Measurements from ENCODE around the gene DZIP3. TPM values are rescaled to one million over a fixed set of nuclear protein-coding genes. Genes with fewer than 3 reads are reported as not detected.

DZIP3 gene
- polyA plus RNA-seq, 2 donors: 1.1 to 1.4 TPM

DNA sequence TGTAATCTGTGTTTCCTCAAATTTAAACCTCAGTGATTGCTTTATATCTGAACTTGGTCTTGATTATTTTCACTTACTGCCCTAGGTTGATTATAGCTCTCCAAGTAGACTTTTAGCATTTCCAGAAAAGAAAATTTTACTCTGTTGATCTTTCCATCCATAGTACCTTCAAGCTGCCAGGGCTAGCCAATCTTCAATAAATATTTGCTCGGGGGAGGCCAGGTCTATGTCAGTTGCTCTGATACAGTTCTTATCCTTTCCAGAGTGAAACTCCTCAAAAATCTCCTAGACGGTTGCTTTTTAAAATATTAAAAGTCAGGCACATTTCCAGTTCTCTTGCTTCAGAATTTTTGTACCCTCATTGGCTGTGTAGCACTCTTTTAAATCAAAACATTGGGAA is 128.9 kb downstream of the DZIP3 start:
- 38 to 50% methylated on average over 2 of the region's 2 CpGs for WGBS, 2 donors
- Histone ChIP-seq H3K27me3 (ENCODE audit: control insufficient read depth in 1 of 2, insufficient read depth in 2 of 2, low read length in 2 of 2) (no peaks in the 10 kb centered on the region), H3K36me3 (ENCODE audit: control insufficient read depth in 2 of 2, insufficient read depth in 2 of 2, low read length in 1 of 2) (no peaks in the 10 kb centered on the region)

GRCh38 chr3:108719178-108719806 is 129.8 kb downstream of the DZIP3 start:
- Histone ChIP-seq H3K27ac (ENCODE audit: low read depth in 2 of 2, low read length in 1 of 2) (no peak overlapping the region), H3K4me3 (ENCODE audit: low read depth in 1 of 2, low read length in 2 of 2) (no peak overlapping the region), H3K4me1 (ENCODE audit: control insufficient read depth in 2 of 2, insufficient read depth in 2 of 2, low read length in 1 of 2) (no peaks in the 10 kb centered on the region), H3K27me3 (ENCODE audit: control insufficient read depth in 1 of 2, insufficient read depth in 2 of 2, low read length in 2 of 2) (no peaks in the 10 kb centered on the region), H3K9me3 (ENCODE audit: control insufficient read depth in 2 of 2, insufficient read depth in 1 of 2, low read depth in 1 of 2, low read length in 1 of 2) (no peaks in the 10 kb centered on the region), H3K36me3 (ENCODE audit: control insufficient read depth in 2 of 2, insufficient read depth in 2 of 2, low read length in 1 of 2) (no peaks in the 10 kb centered on the region)
- 40 to 51% methylated on average over 2 of the region's 2 CpGs for WGBS, 2 donors

More for the DNA sequence above, 128.9 kb downstream of the DZIP3 start:
- H3K9me3 ChIP-seq (ENCODE audit: control insufficient read depth in 2 of 2, insufficient read depth in 1 of 2, low read depth in 1 of 2, low read length in 1 of 2): no peaks in the 10 kb centered on the region
- no peak overlapping the region for H3K27ac ChIP-seq (ENCODE audit: low read depth in 2 of 2, low read length in 1 of 2)
- H3K4me1 ChIP-seq (ENCODE audit: control insufficient read depth in 2 of 2, insufficient read depth in 2 of 2, low read length in 1 of 2): no peaks in the 10 kb centered on the region
- H3K4me3 ChIP-seq (ENCODE audit: low read depth in 1 of 2, low read length in 2 of 2): no peak overlapping the region

DNA sequence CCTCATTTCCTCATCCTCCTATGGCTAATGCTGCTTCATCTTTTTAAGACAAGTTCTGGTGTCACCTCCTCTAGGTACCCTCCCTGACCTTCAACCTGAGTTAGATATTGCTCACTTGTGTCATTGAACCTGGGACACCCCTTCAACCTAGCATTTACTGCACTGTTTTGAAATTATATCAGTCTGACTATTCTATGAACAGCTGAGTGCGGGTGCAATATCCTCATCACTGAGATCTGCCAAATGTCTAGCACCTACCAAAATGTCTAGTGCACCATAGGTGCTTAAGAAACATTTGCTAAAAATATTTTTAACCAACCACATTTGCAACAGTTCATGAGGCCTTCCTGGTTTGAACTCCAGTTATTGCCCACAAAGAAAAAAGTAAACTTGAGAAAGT is 133.2 kb downstream of the DZIP3 start:
- H3K4me1 ChIP-seq (ENCODE audit: control insufficient read depth in 2 of 2, insufficient read depth in 2 of 2, low read length in 1 of 2): no peaks in the 10 kb centered on the region
- H3K36me3 ChIP-seq (ENCODE audit: control insufficient read depth in 2 of 2, insufficient read depth in 2 of 2, low read length in 1 of 2): no peaks in the 10 kb centered on the region
- 88 to 91% methylated on average over 1 of the region's 1 CpG for WGBS, 2 donors
- H3K27me3 ChIP-seq (ENCODE audit: control insufficient read depth in 1 of 2, insufficient read depth in 2 of 2, low read length in 2 of 2): no peaks in the 10 kb centered on the region
- H3K4me3 ChIP-seq (ENCODE audit: low read depth in 1 of 2, low read length in 2 of 2): no peak overlapping the region
- no peaks in the 10 kb centered on the region for H3K9me3 ChIP-seq (ENCODE audit: control insufficient read depth in 2 of 2, insufficient read depth in 1 of 2, low read depth in 1 of 2, low read length in 1 of 2)
- H3K27ac ChIP-seq (ENCODE audit: low read depth in 2 of 2, low read length in 1 of 2): no peak overlapping the region

DNA sequence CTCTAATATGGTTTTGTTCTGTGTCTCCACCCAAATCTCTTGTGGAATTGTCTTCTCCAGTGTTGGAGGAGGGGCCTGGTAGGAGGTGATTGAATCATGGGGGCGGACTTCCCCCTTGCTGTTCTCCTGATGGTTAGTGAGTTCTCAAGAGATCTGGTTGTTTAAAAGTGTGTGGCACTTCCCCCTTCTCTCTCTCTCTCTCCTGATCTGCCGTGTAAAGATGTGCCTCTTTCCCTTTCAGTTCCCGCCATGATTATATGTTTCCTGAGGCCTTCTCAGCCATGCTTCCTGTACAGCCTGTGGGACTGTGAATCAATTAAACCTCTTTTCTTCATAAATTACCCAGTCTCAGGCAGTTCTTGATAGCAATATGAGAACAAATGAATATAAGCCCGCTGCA is 134.6 kb downstream of the DZIP3 start:
- Histone ChIP-seq H3K9me3 (ENCODE audit: control insufficient read depth in 2 of 2, insufficient read depth in 1 of 2, low read depth in 1 of 2, low read length in 1 of 2) (no peaks in the 10 kb centered on the region), H3K4me1 (ENCODE audit: control insufficient read depth in 2 of 2, insufficient read depth in 2 of 2, low read length in 1 of 2) (no peaks in the 10 kb centered on the region), H3K36me3 (ENCODE audit: control insufficient read depth in 2 of 2, insufficient read depth in 2 of 2, low read length in 1 of 2) (no peaks in the 10 kb centered on the region), H3K27ac (ENCODE audit: low read depth in 2 of 2, low read length in 1 of 2) (no peak overlapping the region), H3K4me3 (ENCODE audit: low read depth in 1 of 2, low read length in 2 of 2) (no peak overlapping the region), H3K27me3 (ENCODE audit: control insufficient read depth in 1 of 2, insufficient read depth in 2 of 2, low read length in 2 of 2) (no peaks in the 10 kb centered on the region)
- 76 to 80% methylated on average over 4 of the region's 4 CpGs for WGBS, 2 donors

GRCh38 chr3:108728105-108728504 is 138.6 kb downstream of the DZIP3 start:
- no peak overlapping the region for H3K27ac ChIP-seq (ENCODE audit: low read depth in 2 of 2, low read length in 1 of 2)
- H3K4me1 ChIP-seq (ENCODE audit: control insufficient read depth in 2 of 2, insufficient read depth in 2 of 2, low read length in 1 of 2): no peaks in the 10 kb centered on the region
- H3K4me3 ChIP-seq (ENCODE audit: low read depth in 1 of 2, low read length in 2 of 2): no peak overlapping the region
- no peaks in the 10 kb centered on the region for H3K27me3 ChIP-seq (ENCODE audit: control insufficient read depth in 1 of 2, insufficient read depth in 2 of 2, low read length in 2 of 2)
- H3K36me3 ChIP-seq (ENCODE audit: control insufficient read depth in 2 of 2, insufficient read depth in 2 of 2, low read length in 1 of 2): no peaks in the 10 kb centered on the region
- no peaks in the 10 kb centered on the region for H3K9me3 ChIP-seq (ENCODE audit: control insufficient read depth in 2 of 2, insufficient read depth in 1 of 2, low read depth in 1 of 2, low read length in 1 of 2)

DNA sequence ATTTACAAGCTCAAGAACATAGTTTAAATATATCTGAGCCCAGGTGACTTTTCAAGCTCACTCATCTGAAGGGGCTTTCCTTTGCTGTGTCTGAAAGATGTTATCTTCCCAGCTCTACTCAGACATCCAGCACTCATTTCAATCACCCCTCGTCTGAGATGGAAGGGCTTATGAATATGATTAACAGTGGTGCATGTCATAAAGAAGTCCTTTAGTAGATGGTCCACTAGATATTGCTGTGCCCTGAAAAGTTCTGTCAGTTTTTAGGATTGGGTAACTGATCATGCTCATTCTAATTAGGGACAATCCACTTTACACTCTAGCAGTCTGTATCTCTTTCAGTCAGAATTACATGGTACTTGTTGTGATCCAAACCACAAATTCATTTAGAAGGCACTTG is 139.4 kb downstream of the DZIP3 start:
- 55 to 67% methylated on average over 1 of the region's 1 CpG for WGBS, 2 donors
- Histone ChIP-seq H3K36me3 (ENCODE audit: control insufficient read depth in 2 of 2, insufficient read depth in 2 of 2, low read length in 1 of 2) (no peaks in the 10 kb centered on the region), H3K27ac (ENCODE audit: low read depth in 2 of 2, low read length in 1 of 2) (no peak overlapping the region), H3K9me3 (ENCODE audit: control insufficient read depth in 2 of 2, insufficient read depth in 1 of 2, low read depth in 1 of 2, low read length in 1 of 2) (no peaks in the 10 kb centered on the region), H3K4me1 (ENCODE audit: control insufficient read depth in 2 of 2, insufficient read depth in 2 of 2, low read length in 1 of 2) (no peaks in the 10 kb centered on the region), H3K27me3 (ENCODE audit: control insufficient read depth in 1 of 2, insufficient read depth in 2 of 2, low read length in 2 of 2) (no peaks in the 10 kb centered on the region), H3K4me3 (ENCODE audit: low read depth in 1 of 2, low read length in 2 of 2) (no peak overlapping the region)

GRCh38 chr3:108736821-108737220 is 147.3 kb downstream of the DZIP3 start:
- H3K36me3 ChIP-seq (ENCODE audit: control insufficient read depth in 2 of 2, insufficient read depth in 2 of 2, low read length in 1 of 2): no peaks in the 10 kb centered on the region

DNA sequence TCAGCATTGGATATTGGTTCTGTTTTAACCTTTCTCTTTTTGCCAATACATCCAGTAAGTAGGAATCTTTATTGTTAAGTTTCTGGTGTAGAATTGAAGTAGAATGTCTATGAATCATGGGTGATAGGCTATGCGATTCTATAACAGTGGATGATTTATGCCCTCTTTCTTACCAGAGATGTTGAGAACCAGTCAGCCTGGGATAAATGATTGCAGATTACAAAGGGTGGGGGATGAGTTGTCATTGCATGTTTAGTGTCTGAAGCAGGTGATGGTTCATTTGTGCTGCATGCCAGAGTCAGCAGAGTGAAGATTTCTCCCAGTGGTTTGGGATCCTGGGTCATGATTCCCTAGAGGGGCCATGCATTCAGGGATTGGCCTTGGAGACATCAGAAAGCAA is 153.4 kb downstream of the DZIP3 start:
- 88 to 92% methylated on average over 1 of the region's 1 CpG for WGBS, 2 donors
- Histone ChIP-seq H3K27ac (ENCODE audit: low read depth in 2 of 2, low read length in 1 of 2) (no peak overlapping the region), H3K9me3 (ENCODE audit: control insufficient read depth in 2 of 2, insufficient read depth in 1 of 2, low read depth in 1 of 2, low read length in 1 of 2) (peaks cover 0 to 5% of the 10 kb centered on the region in 2 donors), H3K4me1 (ENCODE audit: control insufficient read depth in 2 of 2, insufficient read depth in 2 of 2, low read length in 1 of 2) (no peaks in the 10 kb centered on the region), H3K4me3 (ENCODE audit: low read depth in 1 of 2, low read length in 2 of 2) (no peak overlapping the region), H3K36me3 (ENCODE audit: control insufficient read depth in 2 of 2, insufficient read depth in 2 of 2, low read length in 1 of 2) (no peaks in the 10 kb centered on the region), H3K27me3 (ENCODE audit: control insufficient read depth in 1 of 2, insufficient read depth in 2 of 2, low read length in 2 of 2) (no peaks in the 10 kb centered on the region)

More at GRCh38 chr3:108736821-108737220, 147.3 kb downstream of the DZIP3 start:
- Histone ChIP-seq H3K27me3 (ENCODE audit: control insufficient read depth in 1 of 2, insufficient read depth in 2 of 2, low read length in 2 of 2) (no peaks in the 10 kb centered on the region), H3K4me1 (ENCODE audit: control insufficient read depth in 2 of 2, insufficient read depth in 2 of 2, low read length in 1 of 2) (no peaks in the 10 kb centered on the region), H3K27ac (ENCODE audit: low read depth in 2 of 2, low read length in 1 of 2) (no peak overlapping the region), H3K9me3 (ENCODE audit: control insufficient read depth in 2 of 2, insufficient read depth in 1 of 2, low read depth in 1 of 2, low read length in 1 of 2) (no peaks in the 10 kb centered on the region), H3K4me3 (ENCODE audit: low read depth in 1 of 2, low read length in 2 of 2) (no peak overlapping the region)
- 70 to 76% methylated on average over 6 of the region's 6 CpGs for WGBS, 2 donors

Other genes starting within 250 kb of the DZIP3 start
- gene MYH15, start 79.1 kb upstream of the DZIP3 start, polyA plus RNA-seq: under 1 TPM; 0.01 to 0.02 TPM
- 1 to 10 TPM; 2.4 to 2.6 TPM for gene CIP2A, start 284 bp upstream of the DZIP3 start, polyA plus RNA-seq
- not detected for gene RETNLB, start 167.7 kb downstream of the DZIP3 start, polyA plus RNA-seq
- gene TRAT1, start 233.1 kb downstream of the DZIP3 start, polyA plus RNA-seq: under 1 TPM; 0.13 to 0.20 TPM